DND-41 (cell line): Measurements from ENCODE around the gene RALA.

Experiments
- ATAC-seq: fragments of 200-7000 bp; cut with Tn5 transposase; 3 replicates; pipeline ENCODE4 v1.9.1; 2021; ENCODE audit warnings: low read depth; ENCODE audit not compliant: insufficient read depth
- DNase-seq: peaks from one replicate; pipeline ENCODE4 v3.0.0-alpha.2; 2020
- H2AFZ ChIP-seq: 2 replicates; pipeline ENCODE4 v1.6.0; 2012; ENCODE audit warnings: low read depth, low read length
- H3K27ac ChIP-seq: 2 replicates; pipeline ENCODE4 v1.5.1; 2012; ENCODE audit warnings: low read length, inconsistent platforms
- H3K27me3 ChIP-seq: fragments of 200-600 bp; sonication (generic); 2 replicates; pipeline ENCODE4 v1.6.0; 2012; ENCODE audit warnings: low read length, mild to moderate bottlenecking, inconsistent platforms; ENCODE audit not compliant: insufficient read depth, poor library complexity
- H3K36me3 ChIP-seq: 2 replicates; pipeline ENCODE4 v1.5.1; 2012; ENCODE audit warnings: low read length, inconsistent platforms; ENCODE audit not compliant: insufficient read depth
- H3K4me1 ChIP-seq: 2 replicates; pipeline ENCODE4 v1.5.1; 2012; ENCODE audit warnings: mild to moderate bottlenecking, low read length; ENCODE audit not compliant: insufficient read depth
- H3K4me2 ChIP-seq: 2 replicates; pipeline ENCODE4 v1.6.0; 2012; ENCODE audit warnings: mild to moderate bottlenecking, moderate library complexity, low read length, inconsistent platforms; ENCODE audit not compliant: insufficient read depth
- H3K4me3 ChIP-seq, 2 experiments: fragments of 200-600 bp in 1 of 2; shearing (Covaris generic) in 1 of 2; 2 replicates each; pipeline ENCODE4 v1.5.1; 2012 to 2016; ENCODE audit warnings: inconsistent platforms in 2 of 2, low read length in 2 of 2, mild to moderate bottlenecking in 2 of 2, low read depth in 1 of 2, moderate library complexity in 1 of 2
- H3K79me2 ChIP-seq: 2 replicates; pipeline ENCODE4 v1.6.0; 2012; ENCODE audit warnings: low read length, inconsistent platforms; ENCODE audit not compliant: insufficient read depth
- H3K9ac ChIP-seq: 2 replicates; pipeline ENCODE4 v1.6.0; 2012; ENCODE audit warnings: low read depth, mild to moderate bottlenecking, inconsistent platforms, low read length, moderate library complexity
- H3K9me3 ChIP-seq: 2 replicates; pipeline ENCODE4 v1.5.1; 2012; ENCODE audit warnings: low read length, moderate library complexity, mild to moderate bottlenecking, inconsistent platforms; ENCODE audit not compliant: insufficient read depth, severe bottlenecking
- H4K20me1 ChIP-seq: 2 replicates; pipeline ENCODE4 v1.6.0; 2012; ENCODE audit warnings: low read length; ENCODE audit not compliant: insufficient read depth
- CTCF ChIP-seq: IDR thresholded peaks from 2 replicates; pipeline ENCODE4 v1.5.1; 2012; ENCODE audit warnings: borderline replicate concordance, low read length, moderate library complexity, mild to moderate bottlenecking; ENCODE audit not compliant: poor library complexity, severe bottlenecking; ENCODE audit errors: extremely low read depth
- EZH2 ChIP-seq: IDR thresholded peaks from 3 replicates; pipeline ENCODE4 v1.6.1; 2012; ENCODE audit warnings: borderline replicate concordance, low read depth, mild to moderate bottlenecking, moderate library complexity, low read length, inconsistent platforms; ENCODE audit not compliant: severe bottlenecking

Gene RALA

DNA sequence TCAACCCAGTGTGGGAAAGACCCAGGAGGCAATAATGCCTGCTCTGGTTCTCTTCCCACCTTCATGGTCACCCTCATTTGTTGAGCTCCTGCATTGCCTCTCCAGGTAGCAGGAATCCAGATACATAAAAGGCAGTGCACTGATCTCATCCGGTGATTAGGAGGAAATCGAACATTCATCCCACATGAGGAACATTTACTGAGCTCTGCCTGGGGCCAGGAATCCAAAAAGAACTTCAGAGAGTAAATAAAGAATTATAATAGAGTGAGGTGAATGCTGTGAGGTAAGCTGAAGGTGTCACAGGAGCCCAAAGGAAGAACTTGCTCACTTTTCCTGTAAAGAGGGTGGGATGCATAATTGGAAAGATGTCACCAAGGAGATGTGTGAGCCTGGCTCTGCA is 121.2 kb downstream of the RALA start:
- Histone ChIP-seq H3K27me3 (no peaks in the 10 kb centered on the region), H3K9ac (no peak overlapping the region), H2AFZ (no peak overlapping the region), H3K36me3 (0 out of 2 replicates have a peak, but pooled peaks cover 5% of the 10 kb centered on the region), H4K20me1 (0 out of 2 replicates have a peak, but pooled peaks cover 3% of the 10 kb centered on the region), H3K4me1 (no peaks in the 10 kb centered on the region), H3K79me2 (no peaks in the 10 kb centered on the region; the same call in 1 of the 2 replicates), H3K27ac (no peak overlapping the region), H3K4me2 (no peak overlapping the region), H3K9me3 (no peaks in the 10 kb centered on the region), H3K4me3 (no peak overlapping the region)
- DNase-seq: no peak
- ATAC-seq: no peak
- TF ChIP-seq CTCF (no peak), EZH2 (no peak)

GRCh38 chr7:39745320-39745719 is 121.9 kb downstream of the RALA start:
- Histone ChIP-seq H3K4me2 (no peak overlapping the region), H3K79me2 (no peaks in the 10 kb centered on the region; the same call in 1 of the 2 replicates), H3K27me3 (no peaks in the 10 kb centered on the region), H4K20me1 (0 out of 2 replicates have a peak, but pooled peaks cover 3% of the 10 kb centered on the region), H3K9ac (no peak overlapping the region), H3K9me3 (no peaks in the 10 kb centered on the region), H2AFZ (no peak overlapping the region), H3K4me1 (no peaks in the 10 kb centered on the region), H3K4me3 (no peak overlapping the region), H3K36me3 (0 out of 2 replicates have a peak, but pooled peaks cover 5% of the 10 kb centered on the region), H3K27ac (no peak overlapping the region)
- TF ChIP-seq EZH2: no peak
- no peak for TF ChIP-seq CTCF
- DNase-seq (no peak), ATAC-seq (no peak)

DNA sequence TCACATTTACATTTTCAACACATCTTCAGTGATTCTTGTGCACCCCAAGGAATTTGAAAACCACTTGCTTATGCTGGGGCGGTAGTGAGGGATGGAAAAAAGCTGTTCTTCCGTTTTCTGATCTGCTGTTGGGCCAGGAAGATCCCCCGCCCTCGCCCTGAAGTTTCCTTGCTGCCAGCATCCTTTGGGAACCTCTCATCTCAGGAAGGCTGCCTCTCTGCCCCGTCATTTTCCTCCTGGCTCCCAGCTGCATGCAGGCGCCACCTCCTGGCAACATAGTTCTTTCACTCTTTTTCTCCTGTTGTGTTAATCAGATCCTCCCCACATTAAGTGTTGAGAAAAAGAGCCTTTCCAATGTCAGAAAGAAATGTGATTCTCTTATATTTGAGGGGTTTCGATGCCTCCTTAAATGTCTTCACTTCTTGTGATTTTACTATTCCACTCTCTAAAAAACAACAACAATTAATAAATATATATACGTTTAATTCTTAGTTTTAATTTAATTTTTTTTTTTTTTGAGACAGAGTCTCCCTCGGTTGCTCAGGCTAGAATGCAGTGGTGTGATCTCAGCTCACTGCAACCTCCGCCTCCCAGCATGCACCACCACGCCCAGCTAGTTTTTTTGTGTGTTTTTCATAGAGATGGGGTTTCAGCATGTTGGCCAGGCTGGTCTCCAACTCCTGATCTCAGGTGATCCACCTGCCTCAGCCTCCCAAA is 122.9 kb downstream of the RALA start:
- H3K9ac ChIP-seq: no peak overlapping the region
- no peak overlapping the region for H2AFZ ChIP-seq
- no peaks in the 10 kb centered on the region for H3K27me3 ChIP-seq
- no peaks in the 10 kb centered on the region for H3K9me3 ChIP-seq
- no peaks in the 10 kb centered on the region for H3K4me1 ChIP-seq
- H3K36me3 ChIP-seq: 0 out of 2 replicates have a peak, but pooled peaks cover 5% of the 10 kb centered on the region
- no peak overlapping the region for H3K4me3 ChIP-seq
- H3K4me2 ChIP-seq: no peak overlapping the region
- no peak for TF ChIP-seq EZH2
- TF ChIP-seq CTCF: peak; percentile 76
- H3K79me2 ChIP-seq: no peaks in the 10 kb centered on the region; the same call in 1 of the 2 replicates
- no peak overlapping the region for H3K27ac ChIP-seq
- DNase-seq (peak; percentile 63), ATAC-seq (peak; percentile 81; the same call in 2 of the 3 replicates)
- 0 out of 2 replicates have a peak, but pooled peaks cover 3% of the 10 kb centered on the region for H4K20me1 ChIP-seq
